GM23338 (cell line): ENCODE results near the gene OR4S2. TPM values are rescaled to one million over a fixed set of nuclear protein-coding genes. Genes with fewer than 3 reads are reported as not detected.

Experiments
- ATAC-seq: fragments of 200-7000 bp; cut with Tn5 transposase; 3 replicates; pipeline ENCODE4 v1.9.1; 2020
- DNase-seq: peaks from one replicate; pipeline ENCODE4 v3.0.0-alpha.2; 2015; ENCODE audit warnings: low spot score
- H2AFZ ChIP-seq: fragments of 200-600 bp; sonication (generic); 2 replicates; pipeline ENCODE4 v1.8.0; 2016; ENCODE audit warnings: antibody characterized with exemption, mild to moderate bottlenecking, moderate library complexity
- H3F3A ChIP-seq: fragments of 200-600 bp; sonication (generic); replicated peaks from 2 replicates; pipeline ENCODE4 v1.8.0; 2017; ENCODE audit warnings: antibody characterized with exemption, mixed run types, low read depth
- H3K27ac ChIP-seq: fragments of 200-600 bp; sonication (generic); 2 replicates; pipeline ENCODE4 v1.6.1; 2016; ENCODE audit warnings: low read depth
- H3K27me3 ChIP-seq: fragments of 200-600 bp; sonication (generic); 2 replicates; pipeline ENCODE4 v1.8.0; 2016; ENCODE audit warnings: mild to moderate bottlenecking, mixed run types, moderate library complexity; ENCODE audit not compliant: insufficient read depth
- H3K36me3 ChIP-seq: fragments of 200-600 bp; sonication (generic); 2 replicates; pipeline ENCODE4 v1.8.0; 2016; ENCODE audit warnings: mild to moderate bottlenecking; ENCODE audit not compliant: insufficient read depth
- H3K4me1 ChIP-seq: fragments of 200-600 bp; sonication (generic); 2 replicates; pipeline ENCODE4 v1.8.0; 2016; ENCODE audit warnings: mild to moderate bottlenecking, moderate library complexity; ENCODE audit not compliant: insufficient read depth
- H3K4me2 ChIP-seq: fragments of 200-600 bp; sonication (generic); 2 replicates; pipeline ENCODE4 v1.7.1; 2017; ENCODE audit warnings: mixed run types
- H3K4me3 ChIP-seq: fragments of 200-600 bp; sonication (generic); 2 replicates; pipeline ENCODE4 v1.6.1; 2016; ENCODE audit warnings: mixed run types
- H3K79me2 ChIP-seq: fragments of 200-600 bp; sonication (generic); replicated peaks from 2 replicates; pipeline ENCODE4 v1.8.0; 2017; ENCODE audit warnings: mild to moderate bottlenecking; ENCODE audit not compliant: insufficient read depth
- H3K9me2 ChIP-seq: fragments of 200-600 bp; sonication (generic); 2 replicates; pipeline ENCODE4 v1.8.0; 2017; ENCODE audit not compliant: insufficient read depth
- H4K20me1 ChIP-seq: fragments of 200-600 bp; sonication (generic); replicated peaks from 2 replicates; pipeline ENCODE4 v1.8.0; 2017; ENCODE audit warnings: mild to moderate bottlenecking; ENCODE audit not compliant: insufficient read depth
- H3K27ac Mint-ChIP-seq: 2 replicates; pipeline ENCODE4 v1.8.0; 2020; ENCODE audit warnings: inconsistent platforms, mild to moderate bottlenecking, moderate library complexity, mixed read lengths
- H3K27me3 Mint-ChIP-seq: 3 replicates; pipeline ENCODE4 v1.8.0; 2022; ENCODE audit warnings: low read depth, mild to moderate bottlenecking, moderate library complexity, mixed read lengths, inconsistent platforms; ENCODE audit not compliant: insufficient read depth, poor library complexity
- H3K36me3 Mint-ChIP-seq: 3 replicates; pipeline ENCODE4 v1.8.0; 2021; ENCODE audit warnings: low read depth, mild to moderate bottlenecking, inconsistent platforms, moderate library complexity, mixed read lengths
- H3K4me1 Mint-ChIP-seq: 3 replicates; pipeline ENCODE4 v1.8.0; 2020; ENCODE audit warnings: mild to moderate bottlenecking, inconsistent platforms, mixed read lengths
- H3K4me3 Mint-ChIP-seq: 3 replicates; pipeline ENCODE4 v1.8.0; 2021; ENCODE audit warnings: moderate library complexity, mild to moderate bottlenecking, inconsistent platforms, mixed read lengths
- H3K9me3 Mint-ChIP-seq: 3 replicates; pipeline ENCODE4 v1.8.0; 2020; ENCODE audit warnings: moderate library complexity, mild to moderate bottlenecking, inconsistent platforms, mixed read lengths
- CREB1 ChIP-seq: fragments of 250-450 bp; sonication (Bioruptor Pico); IDR thresholded peaks from 2 replicates; pipeline ENCODE4 v1.5.0; 2020; ENCODE audit warnings: low read depth, mild to moderate bottlenecking, moderate library complexity
- EZH2 ChIP-seq: fragments of 200-600 bp; sonication (generic); IDR thresholded peaks from one replicate; pipeline ENCODE4 v1.8.0; 2017; ENCODE audit warnings: antibody characterized with exemption, mild to moderate bottlenecking, low read depth; ENCODE audit not compliant: unreplicated experiment
- EZH2phosphoT487 ChIP-seq: fragments of 200-600 bp; sonication (generic); IDR thresholded peaks from one replicate; pipeline ENCODE4 v1.8.1; 2018; ENCODE audit warnings: antibody characterized with exemption; ENCODE audit not compliant: unreplicated experiment
- NANOG ChIP-seq: IDR thresholded peaks from 2 replicates; pipeline ENCODE4 v1.6.1; 2016; ENCODE audit warnings: antibody characterized with exemption, borderline replicate concordance
- POLR2AphosphoS5 ChIP-seq: IDR thresholded peaks from 2 replicates; pipeline ENCODE4 v1.6.1; 2016; ENCODE audit warnings: antibody characterized with exemption, low read depth
- STAT1 ChIP-seq: IDR thresholded peaks from one replicate; pipeline ENCODE4 v1.6.1; 2016; ENCODE audit warnings: antibody characterized with exemption; ENCODE audit not compliant: unreplicated experiment
- ZNF114 ChIP-seq: fragments of 250-450 bp; sonication (Bioruptor Pico); IDR thresholded peaks from 2 replicates; pipeline ENCODE4 v1.5.0; 2020; ENCODE audit warnings: mild to moderate bottlenecking, moderate library complexity
- polyA plus RNA-seq: library from polyadenylated mRNA; unstranded; fragments of >200 nt; fragmentation: Nextera tagmentation; extraction: Ambion mirVana; gene quantifications from 2 replicates; pipeline ENCODE4 v1.2.1, GENCODE V29; 2016
- total RNA-seq: library from RNA; depleted of rRNA; stranded (reverse); fragments of >200 nt; shearing (Covaris generic); gene quantifications from 2 replicates; pipeline ENCODE4 v1.2.3, GENCODE V29; 2014
- TF ChIP-seq, protein P1 (sequence below): IDR thresholded peaks from 2 replicates; pipeline ENCODE4 v1.6.1; 2016; ENCODE audit warnings: antibody characterized with exemption
- TF ChIP-seq, protein P2 (sequence below), 2 experiments: fragments of 200-600 bp in 1 of 2; sonication (generic) in 1 of 2; conservative IDR thresholded peaks; 2 replicates each; pipeline versions ENCODE4 v1.5.1 to v1.6.1; 2016 to 2017; ENCODE audit warnings: antibody characterized with exemption in 2 of 2, low read depth in 2 of 2, mild to moderate bottlenecking in 2 of 2, moderate library complexity in 1 of 2
- TF ChIP-seq, protein P3 (sequence below): IDR thresholded peaks from one replicate; pipeline ENCODE4 v1.6.1; 2018; ENCODE audit warnings: antibody characterized with exemption; ENCODE audit not compliant: unreplicated experiment
- TF ChIP-seq, protein P4 (sequence below): fragments of 250-450 bp; sonication (Bioruptor Pico); IDR thresholded peaks from 2 replicates; pipeline ENCODE4 v1.5.0; 2020; ENCODE audit warnings: mild to moderate bottlenecking, moderate library complexity

OR4S2 gene
- total and polyA plus RNA-seq, 2 experiments from 2014 or later = not detected

DNA sequence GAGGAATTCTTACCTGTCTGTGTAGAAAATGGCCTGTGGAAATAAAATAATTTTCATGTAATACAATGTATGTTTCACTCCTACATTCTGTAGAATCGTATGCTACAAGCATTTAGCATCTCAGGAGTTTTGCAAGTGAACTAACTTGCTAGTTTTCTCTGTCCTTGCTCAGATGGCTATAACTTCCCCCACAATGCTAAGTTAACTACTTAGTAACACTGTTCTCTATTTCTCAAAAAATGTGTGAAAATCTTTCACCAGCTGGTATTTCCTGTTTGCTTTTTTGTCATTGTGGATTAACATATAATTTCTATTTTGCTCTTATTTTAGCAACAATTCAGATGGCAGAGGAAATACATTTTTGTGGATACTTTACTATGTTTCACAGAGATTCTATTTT lies 4.4 kb downstream of the OR4S2 start:
- H3K79me2 ChIP-seq = no peaks in the 10 kb centered on the region
- H3K4me1 ChIP-seq = no peaks in the 10 kb centered on the region
- Mint-ChIP-seq H3K9me3 (peaks cover 91% of the 10 kb centered on the region), H3K4me3 (no peak overlapping the region), H3K27ac (no peak overlapping the region), H3K36me3 (peaks cover 17% of the 10 kb centered on the region), H3K4me1 (no peaks in the 10 kb centered on the region), H3K27me3 (peaks cover 2% of the 10 kb centered on the region)
- no peaks in the 10 kb centered on the region for H4K20me1 ChIP-seq
- H3F3A ChIP-seq = no peaks in the 10 kb centered on the region
- no peak for DNase-seq
- H3K27me3 ChIP-seq = no peaks in the 10 kb centered on the region
- H3K4me3 ChIP-seq = no peak overlapping the region
- H3K27ac ChIP-seq = no peak overlapping the region
- TF ChIP-seq, protein P1, sequence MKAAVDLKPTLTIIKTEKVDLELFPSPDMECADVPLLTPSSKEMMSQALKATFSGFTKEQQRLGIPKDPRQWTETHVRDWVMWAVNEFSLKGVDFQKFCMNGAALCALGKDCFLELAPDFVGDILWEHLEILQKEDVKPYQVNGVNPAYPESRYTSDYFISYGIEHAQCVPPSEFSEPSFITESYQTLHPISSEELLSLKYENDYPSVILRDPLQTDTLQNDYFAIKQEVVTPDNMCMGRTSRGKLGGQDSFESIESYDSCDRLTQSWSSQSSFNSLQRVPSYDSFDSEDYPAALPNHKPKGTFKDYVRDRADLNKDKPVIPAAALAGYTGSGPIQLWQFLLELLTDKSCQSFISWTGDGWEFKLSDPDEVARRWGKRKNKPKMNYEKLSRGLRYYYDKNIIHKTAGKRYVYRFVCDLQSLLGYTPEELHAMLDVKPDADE = no peak
- no peak for TF ChIP-seq CREB1
- no peak for TF ChIP-seq POLR2AphosphoS5
- no peak for TF ChIP-seq EZH2
- TF ChIP-seq EZH2phosphoT487 = no peak
- TF ChIP-seq, protein P2, sequence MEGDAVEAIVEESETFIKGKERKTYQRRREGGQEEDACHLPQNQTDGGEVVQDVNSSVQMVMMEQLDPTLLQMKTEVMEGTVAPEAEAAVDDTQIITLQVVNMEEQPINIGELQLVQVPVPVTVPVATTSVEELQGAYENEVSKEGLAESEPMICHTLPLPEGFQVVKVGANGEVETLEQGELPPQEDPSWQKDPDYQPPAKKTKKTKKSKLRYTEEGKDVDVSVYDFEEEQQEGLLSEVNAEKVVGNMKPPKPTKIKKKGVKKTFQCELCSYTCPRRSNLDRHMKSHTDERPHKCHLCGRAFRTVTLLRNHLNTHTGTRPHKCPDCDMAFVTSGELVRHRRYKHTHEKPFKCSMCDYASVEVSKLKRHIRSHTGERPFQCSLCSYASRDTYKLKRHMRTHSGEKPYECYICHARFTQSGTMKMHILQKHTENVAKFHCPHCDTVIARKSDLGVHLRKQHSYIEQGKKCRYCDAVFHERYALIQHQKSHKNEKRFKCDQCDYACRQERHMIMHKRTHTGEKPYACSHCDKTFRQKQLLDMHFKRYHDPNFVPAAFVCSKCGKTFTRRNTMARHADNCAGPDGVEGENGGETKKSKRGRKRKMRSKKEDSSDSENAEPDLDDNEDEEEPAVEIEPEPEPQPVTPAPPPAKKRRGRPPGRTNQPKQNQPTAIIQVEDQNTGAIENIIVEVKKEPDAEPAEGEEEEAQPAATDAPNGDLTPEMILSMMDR (conservative IDR thresholded peaks at IDR 0.05; ENCODE audit: low read depth in 2 of 2) = no peak
- no peak for TF ChIP-seq STAT1
- TF ChIP-seq ZNF114 = no peak
- TF ChIP-seq, protein P3, sequence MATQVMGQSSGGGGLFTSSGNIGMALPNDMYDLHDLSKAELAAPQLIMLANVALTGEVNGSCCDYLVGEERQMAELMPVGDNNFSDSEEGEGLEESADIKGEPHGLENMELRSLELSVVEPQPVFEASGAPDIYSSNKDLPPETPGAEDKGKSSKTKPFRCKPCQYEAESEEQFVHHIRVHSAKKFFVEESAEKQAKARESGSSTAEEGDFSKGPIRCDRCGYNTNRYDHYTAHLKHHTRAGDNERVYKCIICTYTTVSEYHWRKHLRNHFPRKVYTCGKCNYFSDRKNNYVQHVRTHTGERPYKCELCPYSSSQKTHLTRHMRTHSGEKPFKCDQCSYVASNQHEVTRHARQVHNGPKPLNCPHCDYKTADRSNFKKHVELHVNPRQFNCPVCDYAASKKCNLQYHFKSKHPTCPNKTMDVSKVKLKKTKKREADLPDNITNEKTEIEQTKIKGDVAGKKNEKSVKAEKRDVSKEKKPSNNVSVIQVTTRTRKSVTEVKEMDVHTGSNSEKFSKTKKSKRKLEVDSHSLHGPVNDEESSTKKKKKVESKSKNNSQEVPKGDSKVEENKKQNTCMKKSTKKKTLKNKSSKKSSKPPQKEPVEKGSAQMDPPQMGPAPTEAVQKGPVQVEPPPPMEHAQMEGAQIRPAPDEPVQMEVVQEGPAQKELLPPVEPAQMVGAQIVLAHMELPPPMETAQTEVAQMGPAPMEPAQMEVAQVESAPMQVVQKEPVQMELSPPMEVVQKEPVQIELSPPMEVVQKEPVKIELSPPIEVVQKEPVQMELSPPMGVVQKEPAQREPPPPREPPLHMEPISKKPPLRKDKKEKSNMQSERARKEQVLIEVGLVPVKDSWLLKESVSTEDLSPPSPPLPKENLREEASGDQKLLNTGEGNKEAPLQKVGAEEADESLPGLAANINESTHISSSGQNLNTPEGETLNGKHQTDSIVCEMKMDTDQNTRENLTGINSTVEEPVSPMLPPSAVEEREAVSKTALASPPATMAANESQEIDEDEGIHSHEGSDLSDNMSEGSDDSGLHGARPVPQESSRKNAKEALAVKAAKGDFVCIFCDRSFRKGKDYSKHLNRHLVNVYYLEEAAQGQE = no peak
- no peak for TF ChIP-seq NANOG
- TF ChIP-seq, protein P4, sequence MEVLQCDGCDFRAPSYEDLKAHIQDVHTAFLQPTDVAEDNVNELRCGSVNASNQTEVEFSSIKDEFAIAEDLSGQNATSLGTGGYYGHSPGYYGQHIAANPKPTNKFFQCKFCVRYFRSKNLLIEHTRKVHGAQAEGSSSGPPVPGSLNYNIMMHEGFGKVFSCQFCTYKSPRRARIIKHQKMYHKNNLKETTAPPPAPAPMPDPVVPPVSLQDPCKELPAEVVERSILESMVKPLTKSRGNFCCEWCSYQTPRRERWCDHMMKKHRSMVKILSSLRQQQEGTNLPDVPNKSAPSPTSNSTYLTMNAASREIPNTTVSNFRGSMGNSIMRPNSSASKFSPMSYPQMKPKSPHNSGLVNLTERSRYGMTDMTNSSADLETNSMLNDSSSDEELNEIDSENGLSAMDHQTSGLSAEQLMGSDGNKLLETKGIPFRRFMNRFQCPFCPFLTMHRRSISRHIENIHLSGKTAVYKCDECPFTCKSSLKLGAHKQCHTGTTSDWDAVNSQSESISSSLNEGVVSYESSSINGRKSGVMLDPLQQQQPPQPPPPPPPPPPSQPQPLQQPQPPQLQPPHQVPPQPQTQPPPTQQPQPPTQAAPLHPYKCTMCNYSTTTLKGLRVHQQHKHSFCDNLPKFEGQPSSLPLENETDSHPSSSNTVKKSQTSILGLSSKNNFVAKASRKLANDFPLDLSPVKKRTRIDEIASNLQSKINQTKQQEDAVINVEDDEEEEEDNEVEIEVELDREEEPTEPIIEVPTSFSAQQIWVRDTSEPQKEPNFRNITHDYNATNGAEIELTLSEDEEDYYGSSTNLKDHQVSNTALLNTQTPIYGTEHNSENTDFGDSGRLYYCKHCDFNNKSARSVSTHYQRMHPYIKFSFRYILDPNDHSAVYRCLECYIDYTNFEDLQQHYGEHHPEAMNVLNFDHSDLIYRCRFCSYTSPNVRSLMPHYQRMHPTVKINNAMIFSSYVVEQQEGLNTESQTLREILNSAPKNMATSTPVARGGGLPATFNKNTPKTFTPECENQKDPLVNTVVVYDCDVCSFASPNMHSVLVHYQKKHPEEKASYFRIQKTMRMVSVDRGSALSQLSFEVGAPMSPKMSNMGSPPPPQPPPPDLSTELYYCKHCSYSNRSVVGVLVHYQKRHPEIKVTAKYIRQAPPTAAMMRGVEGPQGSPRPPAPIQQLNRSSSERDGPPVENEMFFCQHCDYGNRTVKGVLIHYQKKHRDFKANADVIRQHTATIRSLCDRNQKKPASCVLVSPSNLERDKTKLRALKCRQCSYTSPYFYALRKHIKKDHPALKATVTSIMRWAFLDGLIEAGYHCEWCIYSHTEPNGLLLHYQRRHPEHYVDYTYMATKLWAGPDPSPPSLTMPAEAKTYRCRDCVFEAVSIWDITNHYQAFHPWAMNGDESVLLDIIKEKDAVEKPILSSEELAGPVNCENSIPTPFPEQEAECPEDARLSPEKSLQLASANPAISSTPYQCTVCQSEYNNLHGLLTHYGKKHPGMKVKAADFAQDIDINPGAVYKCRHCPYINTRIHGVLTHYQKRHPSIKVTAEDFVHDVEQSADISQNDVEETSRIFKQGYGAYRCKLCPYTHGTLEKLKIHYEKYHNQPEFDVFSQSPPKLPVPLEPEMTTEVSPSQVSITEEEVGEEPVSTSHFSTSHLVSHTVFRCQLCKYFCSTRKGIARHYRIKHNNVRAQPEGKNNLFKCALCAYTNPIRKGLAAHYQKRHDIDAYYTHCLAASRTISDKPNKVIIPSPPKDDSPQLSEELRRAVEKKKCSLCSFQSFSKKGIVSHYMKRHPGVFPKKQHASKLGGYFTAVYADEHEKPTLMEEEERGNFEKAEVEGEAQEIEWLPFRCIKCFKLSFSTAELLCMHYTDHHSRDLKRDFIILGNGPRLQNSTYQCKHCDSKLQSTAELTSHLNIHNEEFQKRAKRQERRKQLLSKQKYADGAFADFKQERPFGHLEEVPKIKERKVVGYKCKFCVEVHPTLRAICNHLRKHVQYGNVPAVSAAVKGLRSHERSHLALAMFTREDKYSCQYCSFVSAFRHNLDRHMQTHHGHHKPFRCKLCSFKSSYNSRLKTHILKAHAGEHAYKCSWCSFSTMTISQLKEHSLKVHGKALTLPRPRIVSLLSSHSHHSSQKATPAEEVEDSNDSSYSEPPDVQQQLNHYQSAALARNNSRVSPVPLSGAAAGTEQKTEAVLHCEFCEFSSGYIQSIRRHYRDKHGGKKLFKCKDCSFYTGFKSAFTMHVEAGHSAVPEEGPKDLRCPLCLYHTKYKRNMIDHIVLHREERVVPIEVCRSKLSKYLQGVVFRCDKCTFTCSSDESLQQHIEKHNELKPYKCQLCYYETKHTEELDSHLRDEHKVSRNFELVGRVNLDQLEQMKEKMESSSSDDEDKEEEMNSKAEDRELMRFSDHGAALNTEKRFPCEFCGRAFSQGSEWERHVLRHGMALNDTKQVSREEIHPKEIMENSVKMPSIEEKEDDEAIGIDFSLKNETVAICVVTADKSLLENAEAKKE = no peak
- H3K36me3 ChIP-seq = peaks cover 3% of the 10 kb centered on the region; the same call in 1 of the 2 replicates
- H3K4me2 ChIP-seq = no peak overlapping the region
- H3K9me2 ChIP-seq = no peaks in the 10 kb centered on the region
- H2AFZ ChIP-seq = no peak overlapping the region
- no peak for ATAC-seq
